ENCODE measurements around the gene CHST4. TPM values are rescaled to one million over a fixed set of nuclear protein-coding genes. Genes with fewer than 3 reads are reported as not detected.
"Not testable (repeated sequence)": the region's sequence is repeated elsewhere in the genome, so short reads cannot be mapped to it uniquely, and the experiment has no call there.

Gene CHST4
- total and polyA plus RNA-seq, 9 of the 15 experiments (the other 6 are each of a cell fraction or from before 2014, with no cell fraction given) = 0.07 TPM; not detected in 8

DNA sequence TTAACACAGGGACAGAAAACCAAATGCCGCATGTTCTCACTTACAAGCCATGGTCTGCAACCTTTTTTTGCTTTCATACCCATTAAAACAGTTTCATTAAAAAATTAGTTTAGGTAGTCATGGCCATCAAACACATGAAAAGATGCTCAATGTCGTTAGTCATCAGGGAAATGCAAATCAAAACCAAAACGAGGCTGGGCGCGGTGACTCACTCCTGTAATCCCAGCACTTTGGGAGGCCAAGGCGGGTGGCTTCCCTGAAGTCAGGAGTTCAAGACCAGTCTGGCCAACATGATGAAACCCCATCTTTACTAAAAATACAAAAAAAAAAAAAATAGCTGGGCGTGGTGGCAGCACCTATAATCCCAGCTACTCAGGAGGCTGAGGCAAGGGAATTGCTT is 22.2 kb upstream of the CHST4 start:
- ATAC-seq; H3K27ac ChIP-seq (ENCODE audit: extremely low read depth, low read depth, low read length); H3K9me3 ChIP-seq (replicated peaks; ENCODE audit: control insufficient read depth, insufficient read depth, low read depth, low read length); H3K4me3 ChIP-seq; BruUV-seq (replicated peaks); H3K4me1 ChIP-seq (replicated peaks in 1 of 2; ENCODE audit: control insufficient read depth in 2 of 2, insufficient read depth in 2 of 2, low read length in 2 of 2); H3K36me3 ChIP-seq (ENCODE audit: control insufficient read depth, insufficient read depth, low read length); H3K9me1 ChIP-seq (ENCODE audit: control insufficient read depth, insufficient read depth, low read length); CTCF ChIA-PET (ENCODE audit: low intra/inter-chr PET ratio); in situ Hi-C loops (cut with MboI); H4K20me1 ChIP-seq (replicated peaks; ENCODE audit: control insufficient read depth, insufficient read depth, low read length); H2AFZ ChIP-seq (ENCODE audit: low read depth, low read length); H3K9ac ChIP-seq (ENCODE audit: insufficient read depth in 1 of 2, low read depth in 2 of 2, low read length in 2 of 2); FAIRE-seq; POLR2A ChIA-PET; DNase-seq (ENCODE audit: extremely low read depth in 1 of 4, low spot score in 3 of 4); H3K79me2 ChIP-seq (ENCODE audit: control insufficient read depth, insufficient read depth, low read length); H3K4me2 ChIP-seq (ENCODE audit: insufficient read depth, low read length): not testable (repeated sequence)
- TF ChIP-seq RBM25 (IDR thresholded peaks at IDR 0.05; ENCODE audit: low read depth, low read length, severe bottlenecking) (peak; percentile 20), FOSL1 (tag; conservative IDR thresholded peaks at IDR 0.05) (peak; percentile 42; the same call in 1 of the 2 replicates)
- TF ChIP-seq, protein P1, sequence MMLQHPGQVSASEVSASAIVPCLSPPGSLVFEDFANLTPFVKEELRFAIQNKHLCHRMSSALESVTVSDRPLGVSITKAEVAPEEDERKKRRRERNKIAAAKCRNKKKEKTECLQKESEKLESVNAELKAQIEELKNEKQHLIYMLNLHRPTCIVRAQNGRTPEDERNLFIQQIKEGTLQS (IDR thresholded peaks at IDR 0.05) = peak; percentile 34; the same call in 1 of the 2 replicates
- TF ChIP-seq, protein P1 (CRISPR knock-in tag; conservative IDR thresholded peaks at IDR 0.05) = not testable (repeated sequence)
- H3K27me3 ChIP-seq (ENCODE audit: control insufficient read depth in 2 of 2, insufficient read depth in 2 of 2, low read length in 2 of 2) = peaks cover 3 to 16% of the 10 kb centered on the region in 2 experiments; a peak in 3 of 5 replicates
- 0% methylated on average over 7 of the region's 7 CpGs for WGBS (ENCODE audit: insufficient coverage, low coverage, missing lambda C conversion rate)
- intact Hi-C loops (cut with micrococcal nuclease) = loop anchor here (5.0 kb wide), 1 partner anchor 33 kb away; no protein-coding TSS in a partner anchor

GRCh38 chr16:71504901-71505300 is 21.3 kb upstream of the CHST4 start:
- Histone ChIP-seq H3K4me3 (no peak overlapping the region), H3K9ac (ENCODE audit: insufficient read depth in 1 of 2, low read depth in 2 of 2, low read length in 2 of 2) (no peak overlapping the region), H3K36me3 (ENCODE audit: control insufficient read depth, insufficient read depth, low read length) (no peaks in the 10 kb centered on the region), H3K9me3 (replicated peaks; ENCODE audit: control insufficient read depth, insufficient read depth, low read depth, low read length) (no peaks in the 10 kb centered on the region), H3K27me3 (ENCODE audit: control insufficient read depth in 2 of 2, insufficient read depth in 2 of 2, low read length in 2 of 2) (peaks cover 3 to 16% of the 10 kb centered on the region in 2 experiments; a peak in 3 of 5 replicates), H3K9me1 (ENCODE audit: control insufficient read depth, insufficient read depth, low read length) (no peaks in the 10 kb centered on the region), H3K4me2 (ENCODE audit: insufficient read depth, low read length) (no peak overlapping the region), H3K27ac (ENCODE audit: extremely low read depth, low read depth, low read length) (no peak overlapping the region), H4K20me1 (replicated peaks; ENCODE audit: control insufficient read depth, insufficient read depth, low read length) (no peaks in the 10 kb centered on the region; the same call in 1 of the 2 replicates), H2AFZ (ENCODE audit: low read depth, low read length) (no peak overlapping the region), H3K79me2 (ENCODE audit: control insufficient read depth, insufficient read depth, low read length) (no peaks in the 10 kb centered on the region), H3K4me1 (replicated peaks in 1 of 2; ENCODE audit: control insufficient read depth in 2 of 2, insufficient read depth in 2 of 2, low read length in 2 of 2) (no peaks in the 10 kb centered on the region)
- no TSS peak for BruUV-seq (replicated peaks)
- CTCF ChIA-PET (ENCODE audit: low intra/inter-chr PET ratio) = interaction anchor here (0.6 kb wide), 1 partner anchor 24 kb away, joined by 3 read pairs; no protein-coding TSS in a partner anchor
- FAIRE-seq (no peak), ATAC-seq (no peak), DNase-seq (ENCODE audit: extremely low read depth in 1 of 4, low spot score in 3 of 4) (no peak)
- POLR2A ChIA-PET = no interaction called here
- 7% methylated on average over 5 of the region's 5 CpGs for WGBS (ENCODE audit: insufficient coverage, low coverage, missing lambda C conversion rate)
- intact Hi-C loops (cut with micrococcal nuclease) (loop anchor here (5.0 kb wide), 1 partner anchor 32 kb away; no protein-coding TSS in a partner anchor), in situ Hi-C loops (cut with MboI) (no loop called here)
- TF ChIP-seq, protein P1 (IDR thresholded peaks at IDR 0.05) = peak; percentile 35; the same call in 1 of the 2 replicates
- TF ChIP-seq, protein P1 (CRISPR knock-in tag; conservative IDR thresholded peaks at IDR 0.05) = no peak
- TF ChIP-seq ESRRA (IDR thresholded peaks at IDR 0.05; ENCODE audit: borderline replicate concordance, low read depth) (no peak), ZNF212 (CRISPR knock-in tag; IDR thresholded peaks at IDR 0.05) (no peak), STAT5B (CRISPR knock-in tag; IDR thresholded peaks at IDR 0.05) (no peak), ZNF347 (CRISPR knock-in tag; IDR thresholded peaks at IDR 0.05; ENCODE audit: low read depth) (no peak), TEAD4 (IDR thresholded peaks at IDR 0.05; ENCODE audit: low read length) (no peak), TEAD4 (CRISPR knock-in tag; IDR thresholded peaks at IDR 0.05; ENCODE audit: borderline replicate concordance) (no peak), CHCHD3 (CRISPR knock-in tag; IDR thresholded peaks at IDR 0.05) (no peak), CEBPG (CRISPR knock-in tag; IDR thresholded peaks at IDR 0.05) (no peak), CEBPG (tag; conservative IDR thresholded peaks at IDR 0.05 in 1 of 2, IDR thresholded peaks at IDR 0.05 in 1 of 2) (peak in 1 of 2 experiments; percentile 52; a peak in 2 of 4 replicates), JUNB (CRISPR knock-in tag; conservative IDR thresholded peaks at IDR 0.05) (no peak), ZNF57 (CRISPR knock-in tag; IDR thresholded peaks at IDR 0.05) (no peak)

Measured in K562 (cell line).